D721Med (cell line): ENCODE results near the gene TRMT10C.

Experiments
- DNase-seq: peaks from one replicate; pipeline ENCODE4 v3.0.0; 2011; ENCODE audit warnings: low spot score; ENCODE audit not compliant: insufficient read length
- FAIRE-seq: peaks from 2 replicates; lab custom pipeline; 2011; peaks lifted over from hg19 to GRCh38; lab: Jason Lieb, UNC
- TF ChIP-seq, protein P1 (sequence below): IDR thresholded peaks from 2 replicates; pipeline ENCODE4 v1.5.1; 2012; ENCODE audit warnings: mild to moderate bottlenecking, control low read depth; ENCODE audit not compliant: insufficient read depth; ENCODE audit errors: missing control alignments

TRMT10C gene

DNA sequence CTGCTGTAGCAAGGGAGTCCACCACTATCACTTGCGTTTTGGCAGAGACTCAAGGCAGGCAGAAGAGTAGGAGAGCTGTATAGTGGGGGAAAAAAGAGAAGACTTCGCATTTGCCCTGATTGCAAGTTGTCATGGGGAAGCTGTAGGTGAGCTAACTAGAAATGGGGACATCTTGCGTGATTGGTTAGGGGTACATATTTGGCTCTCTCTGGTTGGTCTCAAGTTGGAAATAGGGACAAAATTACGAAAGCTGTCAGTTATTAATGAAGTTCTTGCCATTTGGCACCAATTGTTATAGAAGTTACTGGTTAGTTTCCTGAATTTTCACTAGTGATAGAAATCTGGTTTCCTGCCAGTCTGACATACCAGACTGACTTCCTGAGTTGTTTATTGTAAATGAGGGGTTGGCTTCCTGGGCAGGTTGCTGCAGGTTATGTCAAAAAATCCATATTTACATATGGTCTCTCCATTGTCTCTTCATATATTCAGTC, 40.4 kb upstream of the TRMT10C start:
- TF ChIP-seq, protein P1, sequence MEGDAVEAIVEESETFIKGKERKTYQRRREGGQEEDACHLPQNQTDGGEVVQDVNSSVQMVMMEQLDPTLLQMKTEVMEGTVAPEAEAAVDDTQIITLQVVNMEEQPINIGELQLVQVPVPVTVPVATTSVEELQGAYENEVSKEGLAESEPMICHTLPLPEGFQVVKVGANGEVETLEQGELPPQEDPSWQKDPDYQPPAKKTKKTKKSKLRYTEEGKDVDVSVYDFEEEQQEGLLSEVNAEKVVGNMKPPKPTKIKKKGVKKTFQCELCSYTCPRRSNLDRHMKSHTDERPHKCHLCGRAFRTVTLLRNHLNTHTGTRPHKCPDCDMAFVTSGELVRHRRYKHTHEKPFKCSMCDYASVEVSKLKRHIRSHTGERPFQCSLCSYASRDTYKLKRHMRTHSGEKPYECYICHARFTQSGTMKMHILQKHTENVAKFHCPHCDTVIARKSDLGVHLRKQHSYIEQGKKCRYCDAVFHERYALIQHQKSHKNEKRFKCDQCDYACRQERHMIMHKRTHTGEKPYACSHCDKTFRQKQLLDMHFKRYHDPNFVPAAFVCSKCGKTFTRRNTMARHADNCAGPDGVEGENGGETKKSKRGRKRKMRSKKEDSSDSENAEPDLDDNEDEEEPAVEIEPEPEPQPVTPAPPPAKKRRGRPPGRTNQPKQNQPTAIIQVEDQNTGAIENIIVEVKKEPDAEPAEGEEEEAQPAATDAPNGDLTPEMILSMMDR, result no peak

GRCh38 chr3:101527441-101527840, 34.2 kb upstream of the TRMT10C start:
- DNase-seq (no peak), FAIRE-seq (no peak)
- TF ChIP-seq, protein P1, result no peak

More for the DNA sequence above, 40.4 kb upstream of the TRMT10C start:
- no peak for DNase-seq
- no peak for FAIRE-seq

DNA sequence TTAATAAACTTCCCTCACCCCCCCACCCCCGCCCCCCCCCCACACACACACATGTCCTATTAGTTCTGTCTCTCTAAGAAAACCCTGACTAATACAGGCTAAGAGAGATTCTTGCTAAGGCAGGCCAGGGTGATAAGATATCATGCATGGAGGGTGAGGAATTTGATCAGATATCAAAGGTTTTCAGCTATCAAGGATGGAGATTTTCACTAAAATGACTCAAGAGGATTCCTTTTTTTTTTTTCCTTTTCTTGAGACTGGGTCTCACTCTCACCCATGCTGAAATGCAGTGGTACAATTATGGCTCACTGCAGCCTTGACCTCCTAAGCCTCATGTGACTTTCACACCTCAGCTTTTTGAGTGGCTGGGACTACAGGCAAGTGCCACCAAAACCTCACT, 33.8 kb upstream of the TRMT10C start:
- TF ChIP-seq, protein P1, result no peak
- DNase-seq (no peak), FAIRE-seq (no peak)

- DNase-seq (no peak), FAIRE-seq (no peak)
- TF ChIP-seq, protein P1, result no peak
These were observed 31.6 kb upstream of the TRMT10C start for GRCh38 chr3:101529816-101530685.

GRCh38 chr3:101530686-101531047, 31.0 kb upstream of the TRMT10C start:
- TF ChIP-seq, protein P1, result no peak
- DNase-seq (no peak), FAIRE-seq (no peak)

GRCh38 chr3:101531473-101532086, 30.1 kb upstream of the TRMT10C start:
- no peak for FAIRE-seq
- no peak for DNase-seq
- TF ChIP-seq, protein P1, result no peak
